Immature natural killer cell (primary cell): ENCODE data around the gene MAST4. TPM values are rescaled to one million over a fixed set of nuclear protein-coding genes. Genes with fewer than 3 reads are reported as not detected.

Experiments
- DNase-seq, 3 donors: peaks; one replicate each; pipeline ENCODE4 v3.0.0; 2022; ENCODE audit warnings: mixed read lengths in 1 of 3
- H3K27ac Mint-ChIP-seq, 6 donors: one replicate each; pipeline ENCODE4 v1.8.0; 2020; ENCODE audit warnings: mixed read lengths in 6 of 6, mild to moderate bottlenecking in 5 of 6, inconsistent platforms in 4 of 6, moderate library complexity in 3 of 6
- H3K27me3 Mint-ChIP-seq, 3 donors: one replicate each; pipeline ENCODE4 v1.8.0; 2020 to 2021; ENCODE audit warnings: low read depth in 3 of 3, mild to moderate bottlenecking in 3 of 3, mixed read lengths in 3 of 3, moderate library complexity in 3 of 3, inconsistent platforms in 1 of 3
- H3K36me3 Mint-ChIP-seq, 3 donors: one replicate each; pipeline ENCODE4 v1.8.0; 2020; ENCODE audit warnings: mixed read lengths in 3 of 3, inconsistent platforms in 2 of 3, mild to moderate bottlenecking in 2 of 3
- H3K4me1 Mint-ChIP-seq, 2 donors: one replicate each; pipeline ENCODE4 v1.8.0; 2020; ENCODE audit warnings: inconsistent platforms in 2 of 2, mild to moderate bottlenecking in 2 of 2, mixed read lengths in 2 of 2, moderate library complexity in 1 of 2
- H3K4me3 Mint-ChIP-seq, 5 donors: one replicate each; pipeline ENCODE4 v1.8.0; 2020; ENCODE audit warnings: mild to moderate bottlenecking in 5 of 5, mixed read lengths in 5 of 5, inconsistent platforms in 3 of 5, moderate library complexity in 3 of 5
- H3K9me3 Mint-ChIP-seq, 6 donors: one replicate each; pipeline ENCODE4 v1.8.0; 2020; ENCODE audit warnings: mild to moderate bottlenecking in 6 of 6, mixed read lengths in 6 of 6, inconsistent platforms in 4 of 6, moderate library complexity in 3 of 6
- polyA plus RNA-seq, 3 donors: library from polyadenylated mRNA; unstranded; fragments of 300-500 nt; fragmentation: Illumina TruSeq; gene quantifications; one replicate each; pipeline ENCODE4 v1.2.3, GENCODE V29; 2021

The MAST4 gene
- polyA plus RNA-seq, 3 donors from 2014 or later, result 0.51 to 2.8 (median 1.1) TPM

DNA sequence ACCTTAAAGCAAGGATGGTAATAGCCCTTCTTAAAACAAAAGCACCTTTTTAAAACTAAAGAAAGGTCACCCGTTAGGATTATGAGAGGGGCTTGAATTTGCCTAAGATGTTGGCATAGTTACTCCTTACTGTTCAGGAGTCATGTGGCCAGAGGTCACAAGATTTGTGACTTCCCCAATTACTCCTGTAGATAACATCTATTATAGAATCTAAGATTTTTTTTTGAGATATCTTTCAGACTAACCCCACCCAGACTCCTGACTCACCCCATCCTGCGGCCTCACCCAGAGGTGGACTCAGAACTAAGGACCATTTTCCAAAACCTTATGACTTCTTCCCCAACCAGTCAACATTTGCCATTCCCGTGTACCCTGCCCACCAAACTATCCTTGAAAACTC, 598.0 kb downstream of the MAST4 start:
- no peaks in the 10 kb centered on the region for H3K9me3 Mint-ChIP-seq
- H3K4me1 Mint-ChIP-seq, result peaks cover 7 to 8% of the 10 kb centered on the region in 2 donors
- peak overlapping the region in 1 of 6 donors; percentile 33 for H3K27ac Mint-ChIP-seq
- no peak for DNase-seq
- H3K27me3 Mint-ChIP-seq, result peaks cover 0 to 6% (median 3%) of the 10 kb centered on the region in 3 donors
- peaks cover 0 to 7% (median 0%) of the 10 kb centered on the region in 3 donors for H3K36me3 Mint-ChIP-seq
- H3K4me3 Mint-ChIP-seq, result no peak overlapping the region

GRCh38 chr5:67195406-67196275, 599.4 kb downstream of the MAST4 start:
- Mint-ChIP-seq H3K4me1 (peaks cover 19 to 23% of the 10 kb centered on the region in 2 donors), H3K9me3 (no peaks in the 10 kb centered on the region), H3K4me3 (no peak overlapping the region), H3K27ac (peak overlapping the region in 2 of 6 donors; percentile 17 to 43), H3K27me3 (peaks cover 0 to 5% (median 3%) of the 10 kb centered on the region in 3 donors), H3K36me3 (peaks cover 0 to 7% (median 0%) of the 10 kb centered on the region in 3 donors)
- DNase-seq, result no peak

- Mint-ChIP-seq H3K27ac (peak within 1 kb of the TSS in 2 of 6 donors; percentile 17 to 43), H3K4me3 (no peak within 1 kb of the TSS), H3K36me3 (peaks cover 0 to 7% (median 0%) of the 10 kb centered on the region in 3 donors), H3K4me1 (peaks cover 24 to 32% of the 10 kb centered on the region in 2 donors), H3K9me3 (peaks cover 0 to 6% (median 0%) of the 10 kb centered on the region in 6 donors), H3K27me3 (peaks cover 0 to 4% (median 2%) of the 10 kb centered on the region in 3 donors)
- no peak for DNase-seq
Measured at GRCh38 chr5:67196537-67197059, 600.4 kb downstream of the MAST4 start, which contains the start of gene CD180. Gene CD180, minus strand, starts transcription at chr5:67196799. Its CDS starts 158 bp downstream, at chr5:67196641.

DNA sequence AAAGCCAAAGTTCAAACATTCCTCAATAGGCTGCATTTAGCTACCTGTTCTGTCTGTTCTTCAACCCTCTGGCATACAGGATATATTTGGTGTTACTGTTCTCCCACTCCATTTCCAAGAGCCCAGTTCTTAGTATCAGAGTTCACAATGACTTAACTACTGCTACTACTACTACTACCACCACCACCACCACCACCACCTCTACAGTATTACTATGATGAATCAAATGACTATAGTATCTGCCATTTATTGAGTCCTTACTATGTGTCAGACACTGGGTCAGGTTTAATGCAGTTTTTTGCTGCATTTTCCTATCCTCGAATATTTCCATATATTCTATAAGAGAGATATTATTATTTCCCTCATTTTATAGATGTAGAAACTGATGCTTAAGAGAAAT, 601.3 kb downstream of the MAST4 start:
- no peak overlapping the region for H3K4me3 Mint-ChIP-seq
- DNase-seq, result no peak
- H3K9me3 Mint-ChIP-seq, result peaks cover 0 to 6% (median 0%) of the 10 kb centered on the region in 6 donors
- H3K36me3 Mint-ChIP-seq, result peaks cover 0 to 7% (median 0%) of the 10 kb centered on the region in 3 donors
- H3K27me3 Mint-ChIP-seq, result peaks cover 0 to 4% (median 2%) of the 10 kb centered on the region in 3 donors
- H3K4me1 Mint-ChIP-seq, result peaks cover 24 to 39% of the 10 kb centered on the region in 2 donors
- no peak overlapping the region for H3K27ac Mint-ChIP-seq

GRCh38 chr5:67198917-67199316, 602.7 kb downstream of the MAST4 start:
- DNase-seq, result no peak
- H3K4me3 Mint-ChIP-seq, result no peak overlapping the region
- H3K36me3 Mint-ChIP-seq, result peaks cover 0 to 7% (median 0%) of the 10 kb centered on the region in 3 donors
- peaks cover 0 to 5% (median 2%) of the 10 kb centered on the region in 3 donors for H3K27me3 Mint-ChIP-seq
- H3K9me3 Mint-ChIP-seq, result peaks cover 0 to 6% (median 0%) of the 10 kb centered on the region in 6 donors
- no peak overlapping the region for H3K27ac Mint-ChIP-seq
- H3K4me1 Mint-ChIP-seq, result peaks cover 28 to 53% of the 10 kb centered on the region in 2 donors

GRCh38 chr5:67199859-67200258, 603.7 kb downstream of the MAST4 start:
- Mint-ChIP-seq H3K36me3 (peaks cover 0 to under 1% (median 0%) of the 10 kb centered on the region in 3 donors), H3K9me3 (peaks cover 0 to 6% (median 0%) of the 10 kb centered on the region in 6 donors), H3K4me1 (peaks cover 36 to 62% of the 10 kb centered on the region in 2 donors), H3K4me3 (peak overlapping the region in 3 of 5 donors; percentile 12 to 63 (median 52)), H3K27ac (peak overlapping the region in 2 of 6 donors; percentile 37 to 62), H3K27me3 (peaks cover 1 to 2% (median 2%) of the 10 kb centered on the region in 3 donors)
- DNase-seq, result no peak

GRCh38 chr5:67200809-67201562, 604.8 kb downstream of the MAST4 start:
- Mint-ChIP-seq H3K36me3 (no peaks in the 10 kb centered on the region), H3K27ac (peak overlapping the region in 4 of 6 donors; percentile 21 to 69 (median 46)), H3K4me1 (peaks cover 46 to 74% of the 10 kb centered on the region in 2 donors), H3K4me3 (peak overlapping the region in 1 of 5 donors; percentile 50), H3K27me3 (peaks cover 2% of the 10 kb centered on the region in 3 donors), H3K9me3 (peaks cover 0 to 6% (median 0%) of the 10 kb centered on the region in 6 donors)
- no peak for DNase-seq

GRCh38 chr5:67201897-67202549, 605.8 kb downstream of the MAST4 start:
- no peak for DNase-seq
- no peak overlapping the region for H3K4me3 Mint-ChIP-seq
- H3K27ac Mint-ChIP-seq, result peak overlapping the region in 1 of 6 donors; percentile 40
- peaks cover 57 to 84% of the 10 kb centered on the region in 2 donors for H3K4me1 Mint-ChIP-seq
- H3K36me3 Mint-ChIP-seq, result no peaks in the 10 kb centered on the region
- peaks cover 0 to 6% (median 0%) of the 10 kb centered on the region in 6 donors for H3K9me3 Mint-ChIP-seq
- H3K27me3 Mint-ChIP-seq, result peaks cover 2 to 5% (median 3%) of the 10 kb centered on the region in 3 donors

- Mint-ChIP-seq H3K27me3 (peaks cover 2 to 5% (median 3%) of the 10 kb centered on the region in 3 donors), H3K4me1 (peaks cover 65 to 92% of the 10 kb centered on the region in 2 donors), H3K9me3 (peaks cover 0 to 6% (median 0%) of the 10 kb centered on the region in 6 donors), H3K27ac (no peak overlapping the region), H3K36me3 (no peaks in the 10 kb centered on the region), H3K4me3 (no peak overlapping the region)
- no peak for DNase-seq
Measured at GRCh38 chr5:67202828-67203227, 606.6 kb downstream of the MAST4 start.

GRCh38 chr5:67203701-67204074, 607.5 kb downstream of the MAST4 start:
- H3K4me3 Mint-ChIP-seq, result no peak overlapping the region
- H3K9me3 Mint-ChIP-seq, result peaks cover 0 to 6% (median 0%) of the 10 kb centered on the region in 6 donors
- peak overlapping the region in 1 of 6 donors; percentile 43 for H3K27ac Mint-ChIP-seq
- no peaks in the 10 kb centered on the region for H3K36me3 Mint-ChIP-seq
- H3K4me1 Mint-ChIP-seq, result peaks cover 69 to 95% of the 10 kb centered on the region in 2 donors
- no peak for DNase-seq
- H3K27me3 Mint-ChIP-seq, result peaks cover 2 to 5% (median 3%) of the 10 kb centered on the region in 3 donors

- no peaks in the 10 kb centered on the region for H3K36me3 Mint-ChIP-seq
- H3K27me3 Mint-ChIP-seq, result peaks cover 2 to 5% (median 2%) of the 10 kb centered on the region in 3 donors
- H3K27ac Mint-ChIP-seq, result peak overlapping the region in 5 of 6 donors; percentile 50 to 94 (median 64)
- H3K4me1 Mint-ChIP-seq, result peaks cover 62 to 95% of the 10 kb centered on the region in 2 donors
- no peak for DNase-seq
- peak overlapping the region in 2 of 5 donors; percentile 17 to 59 for H3K4me3 Mint-ChIP-seq
- peaks cover 0 to 6% (median 0%) of the 10 kb centered on the region in 6 donors for H3K9me3 Mint-ChIP-seq
Measured at GRCh38 chr5:67204821-67205220, 608.6 kb downstream of the MAST4 start.

- Mint-ChIP-seq H3K36me3 (no peaks in the 10 kb centered on the region), H3K9me3 (peaks cover 0 to 3% (median 0%) of the 10 kb centered on the region in 6 donors), H3K27ac (peak overlapping the region; percentile 76 to 94 (median 81)), H3K4me1 (peaks cover 52 to 85% of the 10 kb centered on the region in 2 donors), H3K4me3 (peak overlapping the region; percentile 15 to 76 (median 63)), H3K27me3 (peaks cover 2 to 5% (median 2%) of the 10 kb centered on the region in 3 donors)
- no peak for DNase-seq
Measured at GRCh38 chr5:67205981-67206380, 609.8 kb downstream of the MAST4 start.
